Fibroblast of peridontal ligament (primary cell): ENCODE results near the gene DRP2.
"Not testable (repeated sequence)": the region's sequence is repeated elsewhere in the genome, so short reads cannot be mapped to it uniquely, and the experiment has no call there.

Source experiments
- DNase-seq: peaks from one replicate; pipeline ENCODE4 v3.0.0-alpha.2; 2010; ENCODE audit errors: extremely low read depth

The DRP2 gene

GRCh38 chrX:101241531-101241930 lies 21.9 kb downstream of the DRP2 start:
- DNase-seq, result no peak

GRCh38 chrX:101252634-101253033 lies 33.0 kb downstream of the DRP2 start:
- DNase-seq, result peak; percentile 56

GRCh38 chrX:101257448-101258258 lies 38.1 kb downstream of the DRP2 start:
- DNase-seq, result peak; percentile 51

- no peak for DNase-seq
These were observed 38.6 kb downstream of the DRP2 start for GRCh38 chrX:101258259-101258581.

DNA sequence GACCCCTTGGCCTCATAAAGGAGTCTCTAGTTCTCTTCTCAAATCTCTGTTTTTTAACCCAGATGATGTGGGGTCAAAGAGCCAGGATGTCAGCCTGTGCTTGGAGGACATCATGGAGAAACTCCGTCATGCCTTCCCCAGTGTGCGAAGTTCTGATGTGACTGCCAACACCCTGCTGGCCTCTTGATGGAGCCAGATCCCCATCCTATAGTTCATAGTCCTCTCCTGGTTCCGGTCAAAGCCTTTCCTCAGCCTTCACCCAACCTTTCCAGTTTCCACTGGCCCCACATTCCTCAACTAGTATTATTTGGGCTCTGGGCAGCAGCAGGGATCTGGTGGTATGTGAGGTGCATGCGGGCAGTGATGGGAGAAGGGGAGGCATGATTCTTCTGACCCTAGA lies 40.8 kb downstream of the DRP2 start:
- peak; percentile 11 for DNase-seq

DNA sequence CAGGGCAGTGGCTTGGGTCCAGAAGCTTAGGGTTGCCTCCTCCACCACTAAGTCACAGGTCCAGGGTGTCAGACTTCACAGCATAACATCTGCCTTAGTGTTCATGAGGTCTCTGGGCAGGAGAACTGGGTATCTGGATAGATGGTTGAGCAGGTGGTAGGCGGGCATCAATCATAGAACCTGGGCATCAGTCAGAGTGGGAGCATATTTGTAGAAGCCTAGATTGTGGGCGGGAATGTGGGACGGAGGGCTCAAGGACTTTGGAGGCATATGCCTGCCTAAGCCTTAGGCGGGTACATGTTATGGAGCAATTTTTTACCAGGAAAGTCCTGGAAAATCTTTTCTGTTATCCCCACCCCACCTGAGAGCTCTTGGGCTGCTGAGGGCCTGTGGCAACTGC lies 43.0 kb downstream of the DRP2 start:
- no peak for DNase-seq

DNA sequence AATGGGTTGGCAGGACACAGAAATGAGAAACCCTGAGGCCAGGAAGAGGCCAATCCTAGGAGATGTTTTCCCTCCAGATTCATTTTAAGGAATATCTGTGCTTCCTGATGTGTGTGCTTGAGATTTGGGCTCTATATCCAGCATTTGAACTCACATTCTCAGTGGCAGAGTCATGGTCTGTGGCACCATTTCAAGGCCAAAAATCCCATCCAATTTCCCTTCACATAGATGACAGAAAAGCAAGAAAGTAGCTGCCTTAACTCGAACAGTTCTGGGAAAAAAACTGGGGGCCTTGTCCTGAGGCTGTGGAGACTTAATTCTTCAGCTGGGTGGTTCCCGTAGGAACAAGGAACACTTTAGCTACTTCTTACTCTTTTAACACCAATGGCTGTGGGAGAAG lies 44.2 kb downstream of the DRP2 start:
- DNase-seq, result peak; percentile 49

GRCh38 chrX:101265869-101266428 lies 46.4 kb downstream of the DRP2 start:
- DNase-seq, result peak; percentile 44

DNA sequence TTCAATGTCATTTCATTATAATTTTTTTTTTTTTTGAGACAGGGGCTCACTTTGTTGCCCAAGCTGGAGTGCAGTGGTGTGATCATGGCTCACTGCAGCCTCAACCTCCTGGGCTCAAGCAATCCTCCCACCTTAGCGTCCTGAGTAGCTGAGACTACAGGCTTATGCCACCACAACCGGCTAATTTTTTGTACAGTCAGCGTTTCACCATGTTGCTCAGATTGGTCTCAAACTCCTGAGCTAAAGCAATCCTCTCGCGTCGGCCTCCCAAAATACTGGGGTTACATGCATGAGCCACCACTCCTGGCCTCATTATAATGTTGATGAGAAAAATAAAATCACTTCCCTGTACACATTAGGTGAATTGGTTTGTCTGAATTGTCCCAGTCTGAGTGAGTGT lies 54.6 kb downstream of the DRP2 start:
- DNase-seq, result no peak

GRCh38 chrX:101276238-101276637 lies 56.7 kb downstream of the DRP2 start:
- no peak for DNase-seq

GRCh38 chrX:101287402-101287801 lies 67.8 kb downstream of the DRP2 start:
- DNase-seq, result peak; percentile 74

DNA sequence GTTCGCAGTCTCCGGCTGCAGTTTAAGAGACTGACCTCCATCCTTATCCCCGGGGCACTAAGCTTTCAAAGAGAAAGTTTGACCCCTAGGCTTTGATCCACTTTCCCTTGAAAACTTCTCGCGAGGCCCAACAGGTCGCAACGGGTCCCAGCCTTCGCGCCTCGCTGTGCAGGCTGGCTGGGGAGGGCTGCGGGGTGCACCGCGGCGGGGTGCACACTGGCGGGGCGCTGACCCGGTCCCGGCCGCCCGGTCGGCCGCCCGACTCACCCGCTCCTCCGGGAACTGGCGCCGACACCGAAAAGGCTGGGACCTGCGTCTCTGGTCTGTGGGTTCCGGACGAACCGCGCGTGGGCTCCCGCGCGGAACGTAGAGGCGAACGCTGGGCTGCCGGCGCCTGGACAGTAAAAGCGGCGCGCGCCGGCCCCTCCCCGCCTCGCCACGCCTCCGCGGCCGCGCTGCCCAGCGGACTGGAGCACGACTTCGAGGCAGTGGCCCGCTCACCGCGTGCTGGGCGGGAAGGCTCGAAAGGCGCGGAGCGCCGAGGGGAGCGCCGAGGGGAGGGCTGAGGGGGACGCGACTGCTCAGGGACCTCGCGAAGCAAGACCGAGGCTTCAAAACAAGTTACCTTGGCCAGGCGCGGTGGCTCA lies 71.5 kb downstream of the DRP2 start, which contains the start of gene TAF7L:
Gene TAF7L, minus strand, starts transcription at position 378 of the 647 bp plus-strand sequence. CDS start 3,791 bp downstream, outside the sequence.
- no peak for DNase-seq

GRCh38 chrX:101295603-101296002 lies 76.0 kb downstream of the DRP2 start:
- not testable (repeated sequence) for DNase-seq

DNA sequence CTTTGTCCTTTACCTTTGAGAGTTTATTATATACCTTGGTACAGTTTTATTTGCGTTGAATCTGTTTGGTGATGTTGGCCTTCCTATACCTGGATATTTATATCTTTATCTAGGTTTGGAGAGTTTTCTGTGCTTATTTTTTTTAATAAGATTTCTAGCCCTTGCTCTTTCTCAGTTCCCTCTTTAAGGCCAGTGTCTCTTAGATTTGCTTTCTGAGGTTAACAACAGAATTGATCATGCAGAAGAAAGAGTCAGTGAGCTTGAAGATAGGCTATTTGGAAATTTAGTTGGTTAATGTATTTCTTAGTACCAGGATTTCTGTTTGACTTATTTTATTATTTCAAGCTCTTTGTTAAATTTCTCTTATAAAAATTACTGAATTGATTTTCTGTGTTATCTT lies 84.2 kb downstream of the DRP2 start:
- no peak for DNase-seq
